ENCODE measurements around the gene NFKBIZ.

GRCh38 chr3:101828276-101828675 is 21.0 kb upstream of the NFKBIZ start:
- TF ChIP-seq POLR2A (IDR thresholded peaks at IDR 0.05; ENCODE audit: low read length) (no peak), GATA1 (IDR thresholded peaks at IDR 0.05; ENCODE audit: low read depth, low read length) (no peak)

Measured in erythroblast (primary cell).